OCI-LY1 (cell line): Measurements from ENCODE around the gene REV3L.

ENCODE experiments used
- H2AFZ ChIP-seq: fragments of 200-600 bp; sonication (generic), shearing (Covaris generic); 2 replicates; pipeline ENCODE4 v1.6.0; 2014; ENCODE audit warnings: antibody characterized with exemption, mild to moderate bottlenecking, low read length
- H3F3A ChIP-seq: fragments of 200-600 bp; sonication (generic), shearing (Covaris generic); 2 replicates; pipeline ENCODE4 v1.6.0; 2014; ENCODE audit warnings: mild to moderate bottlenecking, antibody characterized with exemption, low read length, moderate library complexity; ENCODE audit not compliant: insufficient read depth
- H3K27ac ChIP-seq: fragments of 200-600 bp; sonication (generic); 2 replicates; pipeline ENCODE4 v1.5.1; 2014; ENCODE audit warnings: low read length, mixed run types, mild to moderate bottlenecking, low read depth; ENCODE audit not compliant: poor library complexity, severe bottlenecking
- H3K27me3 ChIP-seq: fragments of 200-600 bp; sonication (generic); 2 replicates; pipeline ENCODE4 v1.6.0; 2014; ENCODE audit warnings: antibody characterized with exemption, mild to moderate bottlenecking, low read length, moderate library complexity; ENCODE audit not compliant: insufficient read depth
- H3K36me3 ChIP-seq: fragments of 200-600 bp; sonication (generic); 2 replicates; pipeline ENCODE4 v1.6.1; 2014; ENCODE audit warnings: mild to moderate bottlenecking, antibody characterized with exemption, low read length, moderate library complexity, mixed read lengths; ENCODE audit not compliant: insufficient read depth
- H3K4me1 ChIP-seq: fragments of 200-600 bp; sonication (generic); 2 replicates; pipeline ENCODE4 v1.5.1; 2014; ENCODE audit warnings: mild to moderate bottlenecking, low read length, moderate library complexity; ENCODE audit not compliant: insufficient read depth, severe bottlenecking
- H3K4me2 ChIP-seq: fragments of 200-600 bp; sonication (generic), shearing (Covaris generic); 2 replicates; pipeline ENCODE4 v1.6.1; 2014; ENCODE audit warnings: low read length
- H3K4me3 ChIP-seq: fragments of 200-600 bp; sonication (generic); 2 replicates; pipeline ENCODE4 v1.5.1; 2014; ENCODE audit warnings: low read length, low read depth, mild to moderate bottlenecking, mixed read lengths; ENCODE audit not compliant: poor library complexity, severe bottlenecking
- H3K79me2 ChIP-seq: fragments of 200-600 bp; shearing (Covaris generic); 2 replicates; pipeline ENCODE4 v1.6.1; 2016; ENCODE audit warnings: mixed run types, low read length, mixed read lengths; ENCODE audit not compliant: insufficient read depth
- H3K9ac ChIP-seq: fragments of 200-600 bp; sonication (generic), shearing (Covaris generic); 2 replicates; pipeline ENCODE4 v1.6.1; 2014; ENCODE audit warnings: mild to moderate bottlenecking, low read length, mixed read lengths
- H3K9me2 ChIP-seq: fragments of 200-600 bp; sonication (generic), shearing (Covaris generic); 2 replicates; pipeline ENCODE4 v1.6.1; 2014; ENCODE audit warnings: low read depth, mild to moderate bottlenecking, low read length, mixed read lengths
- H3K9me3 ChIP-seq: fragments of 200-600 bp; shearing (Covaris generic); 2 replicates; pipeline ENCODE4 v1.6.1; 2014; ENCODE audit warnings: low read length, mixed read lengths
- H4K20me1 ChIP-seq: fragments of 200-600 bp; sonication (generic), shearing (Covaris generic); 2 replicates; pipeline ENCODE4 v1.6.0; 2016; ENCODE audit warnings: mild to moderate bottlenecking, low read length; ENCODE audit not compliant: insufficient read depth
- CTCF ChIP-seq: fragments of 200-600 bp; sonication (generic), shearing (Covaris generic); IDR thresholded peaks from 2 replicates; pipeline ENCODE4 v1.5.1; 2017; ENCODE audit warnings: mild to moderate bottlenecking, antibody characterized with exemption, low read length, moderate library complexity, mixed read lengths
- EZH2 ChIP-seq: fragments of 200-600 bp; sonication (generic), shearing (Covaris generic); IDR thresholded peaks from 2 replicates; pipeline ENCODE4 v1.8.0; 2017; ENCODE audit warnings: borderline replicate concordance, mixed run types, mild to moderate bottlenecking, antibody characterized with exemption, low read length, moderate library complexity, mixed read lengths

REV3L gene

GRCh38 chr6:111464184-111464583, 18.8 kb downstream of the REV3L start:
- H3K4me1 ChIP-seq, result no peaks in the 10 kb centered on the region
- TF ChIP-seq CTCF, result no peak
- TF ChIP-seq EZH2, result no peak
- no peak overlapping the region for H3K27ac ChIP-seq
- no peaks in the 10 kb centered on the region for H4K20me1 ChIP-seq
- no peaks in the 10 kb centered on the region for H3K9me2 ChIP-seq
- H3F3A ChIP-seq, result no peaks in the 10 kb centered on the region
- H3K36me3 ChIP-seq, result peaks cover 44% of the 10 kb centered on the region
- no peak overlapping the region for H3K4me2 ChIP-seq
- no peak overlapping the region for H3K4me3 ChIP-seq
- no peaks in the 10 kb centered on the region for H3K27me3 ChIP-seq
- peaks cover 92% of the 10 kb centered on the region for H3K79me2 ChIP-seq
- H3K9ac ChIP-seq, result no peak overlapping the region
- H3K9me3 ChIP-seq, result peaks cover 6% of the 10 kb centered on the region; the same call in 1 of the 2 replicates
- H2AFZ ChIP-seq, result no peak overlapping the region

GRCh38 chr6:111462770-111463391, 20.1 kb downstream of the REV3L start:
- no peak overlapping the region for H3K9ac ChIP-seq
- H3F3A ChIP-seq, result no peaks in the 10 kb centered on the region
- no peaks in the 10 kb centered on the region for H3K9me2 ChIP-seq
- H3K36me3 ChIP-seq, result peaks cover 54% of the 10 kb centered on the region
- no peak overlapping the region for H2AFZ ChIP-seq
- no peaks in the 10 kb centered on the region for H3K4me1 ChIP-seq
- H4K20me1 ChIP-seq, result no peaks in the 10 kb centered on the region
- no peak overlapping the region for H3K4me2 ChIP-seq
- H3K9me3 ChIP-seq, result peaks cover 17% of the 10 kb centered on the region
- H3K79me2 ChIP-seq, result peaks cover 93% of the 10 kb centered on the region
- H3K27ac ChIP-seq, result no peak overlapping the region
- TF ChIP-seq EZH2 (no peak), CTCF (no peak)
- no peaks in the 10 kb centered on the region for H3K27me3 ChIP-seq
- no peak overlapping the region for H3K4me3 ChIP-seq

GRCh38 chr6:111461860-111462259, 21.2 kb downstream of the REV3L start:
- Histone ChIP-seq H3K4me1 (no peaks in the 10 kb centered on the region), H3F3A (no peaks in the 10 kb centered on the region), H3K27me3 (no peaks in the 10 kb centered on the region), H3K4me3 (no peak overlapping the region), H3K4me2 (no peak overlapping the region), H3K9ac (no peak overlapping the region), H3K27ac (no peak overlapping the region), H3K79me2 (peaks cover 93% of the 10 kb centered on the region), H3K9me3 (peaks cover 17% of the 10 kb centered on the region), H2AFZ (no peak overlapping the region), H3K36me3 (peaks cover 57% of the 10 kb centered on the region), H4K20me1 (no peaks in the 10 kb centered on the region), H3K9me2 (no peaks in the 10 kb centered on the region)
- TF ChIP-seq CTCF, result no peak
- TF ChIP-seq EZH2, result no peak
